HG02798 (cell line): ENCODE measurements around the gene ART1.
"Not testable (repeated sequence)": the region's sequence is repeated elsewhere in the genome, so short reads cannot be mapped to it uniquely, and the experiment has no call there.

Source experiments
- ATAC-seq: cut with Tn5 transposase; IDR thresholded peaks from one replicate; pipeline ENCODE4 v1.9.1; 2021; ENCODE audit warnings: mild to moderate bottlenecking; ENCODE audit not compliant: unreplicated experiment, poor library complexity

The ART1 gene

GRCh38 chr11:3644817-3645235, at the start of gene ART1:
Gene ART1 (plus strand): TSS chr11:3645128. CDS start chr11:3659214, 14,086 bp downstream.
- ATAC-seq = no peak

GRCh38 chr11:3597743-3598142, 47.2 kb upstream of the ART1 start:
- ATAC-seq = not testable (repeated sequence)

- ATAC-seq = not testable (repeated sequence)
Measured at GRCh38 chr11:3600201-3600600, 44.7 kb upstream of the ART1 start.

- ATAC-seq = no peak
Measured at GRCh38 chr11:3604167-3604566, 40.8 kb upstream of the ART1 start.

GRCh38 chr11:3605283-3605662, 39.7 kb upstream of the ART1 start:
- ATAC-seq = no peak

GRCh38 chr11:3605771-3606203, 39.1 kb upstream of the ART1 start:
- ATAC-seq = no peak

GRCh38 chr11:3609416-3610265, 35.3 kb upstream of the ART1 start:
- no peak for ATAC-seq

GRCh38 chr11:3610846-3611245, 34.1 kb upstream of the ART1 start:
- no peak for ATAC-seq

GRCh38 chr11:3611976-3612678, 32.8 kb upstream of the ART1 start:
- ATAC-seq = no peak

GRCh38 chr11:3613998-3614741, 30.8 kb upstream of the ART1 start:
- ATAC-seq = no peak

GRCh38 chr11:3614742-3615171, 30.2 kb upstream of the ART1 start:
- peak; percentile 76 for ATAC-seq

GRCh38 chr11:3615998-3616397, 28.9 kb upstream of the ART1 start:
- ATAC-seq = no peak

- ATAC-seq = no peak
Measured at GRCh38 chr11:3616721-3617460, 28.0 kb upstream of the ART1 start.

- ATAC-seq = no peak
Measured at GRCh38 chr11:3617990-3618389, 26.9 kb upstream of the ART1 start.

- no peak for ATAC-seq
Measured at GRCh38 chr11:3622521-3622920, 22.4 kb upstream of the ART1 start.

GRCh38 chr11:3623121-3623520, 21.8 kb upstream of the ART1 start:
- no peak for ATAC-seq

- ATAC-seq = no peak
Measured at GRCh38 chr11:3623767-3624458, 21.0 kb upstream of the ART1 start.

- ATAC-seq = no peak
Measured at GRCh38 chr11:3626250-3626960, 18.5 kb upstream of the ART1 start.

GRCh38 chr11:3627291-3627690, 17.6 kb upstream of the ART1 start:
- ATAC-seq = no peak
